HG03457 (cell line): ENCODE measurements around the gene SINHCAF.
A peak's percentile ranks its signal among the peaks of the same experiment; 100 is the strongest.
"Not testable (repeated sequence)": the region's sequence is repeated elsewhere in the genome, so short reads cannot be mapped to it uniquely, and the experiment has no call there.

ENCODE experiments used
- ATAC-seq: cut with Tn5 transposase; IDR thresholded peaks from one replicate; pipeline ENCODE4 v1.9.1; 2021; ENCODE audit warnings: moderate number of reproducible peaks; ENCODE audit not compliant: unreplicated experiment

SINHCAF gene, protein sequence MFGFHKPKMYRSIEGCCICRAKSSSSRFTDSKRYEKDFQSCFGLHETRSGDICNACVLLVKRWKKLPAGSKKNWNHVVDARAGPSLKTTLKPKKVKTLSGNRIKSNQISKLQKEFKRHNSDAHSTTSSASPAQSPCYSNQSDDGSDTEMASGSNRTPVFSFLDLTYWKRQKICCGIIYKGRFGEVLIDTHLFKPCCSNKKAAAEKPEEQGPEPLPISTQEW

DNA sequence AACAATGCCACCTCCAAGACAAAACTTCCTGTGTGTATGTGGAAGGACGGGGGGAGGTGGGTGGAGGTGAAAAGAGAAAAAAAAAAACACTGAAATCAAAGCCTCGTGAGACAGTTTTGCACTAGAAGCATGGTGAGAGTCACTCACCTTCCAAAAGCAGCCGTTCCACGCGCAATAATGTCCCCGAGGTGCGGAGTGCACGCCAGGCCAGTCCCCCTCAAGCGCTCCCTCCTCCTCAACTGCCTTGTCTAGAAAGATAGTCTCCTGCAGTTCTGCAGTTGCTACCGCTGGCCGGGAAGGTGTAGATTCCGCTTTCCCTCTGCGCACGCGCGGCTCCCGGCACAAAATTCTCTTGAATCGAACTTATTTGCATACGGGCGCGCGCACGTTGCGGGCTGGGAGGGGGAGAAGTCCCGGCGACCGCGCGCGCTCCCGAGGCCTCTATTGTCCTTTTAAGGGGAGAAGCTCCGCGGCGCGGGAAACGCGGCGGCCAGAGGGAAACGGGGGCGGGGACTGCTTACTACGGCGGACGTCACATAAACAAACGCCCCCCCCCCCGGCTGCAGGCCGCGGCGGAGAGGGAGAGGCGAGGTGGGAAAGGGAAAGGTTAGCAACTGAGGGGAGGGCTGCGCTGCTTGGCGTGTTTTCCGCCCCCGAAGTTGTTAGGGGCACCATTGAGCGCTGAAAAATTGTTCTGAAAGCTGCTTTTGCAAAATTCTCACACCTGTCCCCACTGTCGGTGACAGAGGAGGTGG is at the start of gene SINHCAF:
Gene SINHCAF, minus strand, starts transcription at position 274 of the 755 bp plus-strand sequence. CDS start 27,946 bp downstream, outside the sequence.
- ATAC-seq, result peak; percentile 47

DNA sequence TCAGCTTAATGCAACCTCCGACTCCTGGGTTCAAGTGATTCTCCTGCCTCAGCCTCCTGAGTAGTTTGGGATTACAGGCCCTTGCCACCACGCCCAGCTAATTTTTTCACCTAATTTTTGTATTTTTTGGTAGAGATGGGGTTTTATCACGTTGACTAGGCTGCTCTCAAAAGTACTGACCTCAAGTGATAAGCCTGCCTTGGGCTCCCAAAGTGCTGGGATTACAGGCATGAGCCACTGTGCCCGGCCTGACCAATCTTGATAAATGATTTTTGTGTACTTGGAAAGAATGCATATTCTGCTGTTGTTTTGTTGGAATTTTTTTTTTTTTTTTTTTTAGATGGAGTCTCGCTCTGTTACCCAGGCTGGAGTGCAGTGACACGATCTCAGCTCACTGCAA is 49.5 kb upstream of the SINHCAF start:
- ATAC-seq, result not testable (repeated sequence)

- ATAC-seq, result no peak
Measured at GRCh38 chr12:31371256-31371620, 45.3 kb upstream of the SINHCAF start.

DNA sequence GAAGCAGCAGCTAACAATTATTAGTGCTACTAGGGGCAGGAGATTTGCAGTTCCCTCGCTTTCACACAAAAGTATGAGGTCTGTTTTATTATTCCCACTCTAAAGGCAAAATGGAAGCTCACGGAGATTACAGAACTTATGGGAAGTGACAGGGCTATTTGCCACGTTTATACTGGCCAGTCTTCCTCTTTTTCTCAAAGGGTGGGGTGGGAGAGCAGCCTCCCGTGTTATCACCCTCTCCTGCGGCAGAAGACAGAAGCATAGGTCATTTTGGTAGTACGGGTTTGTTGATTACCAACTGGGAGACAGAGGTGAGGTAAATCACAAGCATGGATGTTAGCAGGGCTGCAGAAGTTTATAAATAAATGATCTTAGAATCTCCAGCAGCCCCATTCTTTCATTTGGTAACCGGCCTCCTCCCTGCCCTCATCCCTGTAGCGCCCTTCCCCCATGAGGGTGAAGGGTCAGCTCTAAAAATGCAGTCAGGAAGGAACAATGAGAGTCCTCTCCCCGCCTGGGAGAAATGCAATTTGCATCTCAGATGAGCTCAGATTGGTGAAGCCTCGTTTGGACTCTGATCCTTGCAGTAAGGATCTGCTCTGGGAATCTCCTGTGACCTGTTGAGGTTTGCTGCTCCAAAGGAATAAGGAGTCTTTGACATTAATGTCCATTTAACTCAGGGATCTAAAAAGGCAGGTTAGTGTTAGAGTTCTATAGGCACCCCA is 44.7 kb upstream of the SINHCAF start:
- ATAC-seq, result no peak

DNA sequence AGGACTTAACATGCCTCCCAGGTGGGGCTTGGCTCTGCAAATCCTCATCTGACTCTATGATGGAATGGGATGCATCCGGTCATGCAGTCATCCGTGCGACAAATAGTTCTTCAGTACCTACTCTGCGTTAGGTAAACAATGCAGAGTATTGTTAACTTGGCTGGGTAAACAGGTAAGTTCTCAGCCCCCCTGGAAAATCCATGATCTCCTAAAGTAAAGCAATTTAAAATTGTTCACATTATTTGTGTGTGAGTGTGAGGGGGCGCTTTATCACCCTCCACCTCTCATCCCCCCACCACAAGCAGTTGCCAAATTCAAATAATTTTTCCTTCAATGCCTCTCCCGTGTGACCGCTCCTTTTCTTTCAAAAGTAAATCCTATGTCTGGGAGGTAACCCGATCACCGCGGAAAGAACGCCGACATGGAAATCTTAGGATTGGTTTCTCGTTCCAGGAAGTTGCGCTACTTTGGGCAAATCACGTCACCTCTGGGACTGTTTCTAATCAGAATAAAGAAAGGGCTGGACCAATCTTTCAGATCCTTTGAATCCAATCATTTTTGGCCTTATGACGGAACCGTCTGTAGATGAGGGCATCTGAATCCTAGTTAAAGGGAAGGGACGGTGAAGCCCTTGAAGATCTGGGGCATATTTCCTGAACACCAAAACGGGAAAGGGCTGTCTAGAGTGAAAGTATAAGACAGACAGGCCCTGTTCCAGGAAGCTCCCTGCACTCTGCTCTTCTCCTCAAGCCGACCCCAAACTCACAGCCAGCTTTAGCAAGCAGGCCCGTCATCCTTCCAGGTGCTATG is 44.0 kb upstream of the SINHCAF start:
- ATAC-seq, result no peak

- ATAC-seq, result no peak
Measured at GRCh38 chr12:31368666-31369361, 42.9 kb upstream of the SINHCAF start.

DNA sequence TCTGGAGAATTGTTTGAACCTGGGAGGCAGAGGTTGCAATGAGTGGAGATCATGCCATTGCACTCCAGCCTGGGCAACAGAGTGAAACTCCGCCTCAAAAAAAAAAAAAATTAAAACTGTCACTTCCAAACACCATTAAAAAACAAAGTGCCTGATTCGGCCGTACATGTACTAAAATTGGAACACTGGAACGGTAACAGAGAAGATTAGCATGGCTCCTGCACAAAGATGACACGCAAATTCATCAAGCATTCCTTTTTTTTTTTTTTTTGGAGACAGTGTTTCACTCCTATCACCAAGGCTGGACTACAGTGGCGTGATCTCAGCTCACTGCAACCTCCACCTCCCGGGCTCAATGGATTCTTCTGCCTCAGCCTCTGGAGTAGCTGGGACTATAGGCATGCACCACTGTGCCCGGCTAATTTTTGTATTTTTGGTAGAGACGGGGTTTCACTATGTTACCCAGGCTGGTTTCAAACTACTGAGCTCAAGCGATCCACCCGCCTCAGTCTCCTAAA is 40.2 kb upstream of the SINHCAF start:
- no peak for ATAC-seq

GRCh38 chr12:31363831-31364230 is 37.9 kb upstream of the SINHCAF start:
- no peak for ATAC-seq

DNA sequence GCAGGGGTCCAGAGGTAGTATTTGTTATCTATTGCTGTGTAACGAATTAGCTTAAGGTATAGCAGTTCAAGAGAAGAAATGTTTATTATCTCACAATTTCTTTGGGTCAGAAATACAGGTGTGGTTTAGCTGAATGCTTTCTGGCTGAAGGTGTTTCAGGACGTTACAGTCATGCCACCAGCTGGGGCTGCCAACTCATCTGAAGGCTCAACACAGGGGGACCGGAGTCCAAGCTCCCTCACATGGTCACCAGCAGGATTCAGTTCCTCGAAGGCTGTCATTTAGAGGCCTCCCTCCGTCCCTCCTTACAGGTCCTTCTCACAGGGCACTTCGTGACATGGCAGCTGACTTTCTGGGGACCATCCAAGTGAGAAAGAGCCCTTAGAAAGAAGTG is 37.5 kb upstream of the SINHCAF start:
- no peak for ATAC-seq

GRCh38 chr12:31362759-31363415 is 36.9 kb upstream of the SINHCAF start:
- ATAC-seq, result peak; percentile 72

DNA sequence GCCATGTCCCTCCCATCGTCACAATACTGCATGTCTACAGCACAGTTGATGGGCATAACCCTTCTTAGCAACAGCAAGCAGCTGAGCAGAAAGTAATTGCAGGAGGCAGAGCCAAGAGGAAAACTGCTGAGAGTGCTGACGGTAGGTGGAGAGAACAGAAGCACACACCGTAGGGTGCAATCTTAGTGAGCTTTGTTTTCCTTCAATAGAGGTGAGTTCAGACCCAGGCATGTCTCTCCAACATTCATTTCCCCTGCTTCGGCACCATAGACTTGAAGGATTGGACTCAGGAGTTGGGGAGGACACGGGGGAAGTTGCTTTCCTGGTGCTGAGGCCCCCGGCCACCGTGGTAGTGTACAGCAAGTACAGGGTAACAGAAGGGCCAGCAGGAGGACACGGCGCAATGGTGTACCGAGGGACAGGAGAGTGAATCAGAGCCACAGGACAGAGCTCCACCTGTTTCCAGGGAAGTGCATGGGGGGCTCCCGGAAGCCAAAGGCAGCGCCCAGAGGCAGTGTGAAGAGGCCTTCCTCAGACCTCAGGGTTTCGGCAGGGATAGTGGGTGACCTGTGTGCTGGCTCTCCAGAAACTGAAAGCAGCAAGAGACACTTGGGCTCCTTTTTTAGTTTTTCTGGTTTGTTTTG is 36.3 kb upstream of the SINHCAF start:
- peak; percentile 34 for ATAC-seq

- ATAC-seq, result no peak
Measured at GRCh38 chr12:31361730-31362114, 35.8 kb upstream of the SINHCAF start.

GRCh38 chr12:31355747-31356107 is 29.8 kb upstream of the SINHCAF start:
- no peak for ATAC-seq

- no peak for ATAC-seq
Measured at GRCh38 chr12:31353750-31354708, 28.1 kb upstream of the SINHCAF start.

- no peak for ATAC-seq
Measured at GRCh38 chr12:31346267-31346666, 20.3 kb upstream of the SINHCAF start.

DNA sequence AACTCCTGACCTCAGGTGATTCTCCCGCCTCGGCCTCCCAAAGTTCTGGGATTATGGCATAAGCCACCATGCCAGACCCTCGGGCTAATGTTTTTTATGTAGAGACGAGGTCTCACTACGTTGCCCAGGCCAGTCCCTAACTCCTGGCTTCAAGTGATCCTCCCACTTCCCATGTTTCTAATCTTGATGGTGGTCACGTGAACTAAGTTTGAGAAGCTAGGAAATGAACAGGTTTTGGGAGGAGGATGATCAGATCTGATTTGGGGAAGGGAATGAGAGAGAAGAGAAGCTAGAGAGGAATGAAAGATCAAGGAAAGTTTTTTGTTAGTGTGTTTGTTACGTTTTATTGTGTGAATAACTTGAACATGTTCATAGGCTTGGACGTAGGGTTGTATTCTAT is 17.2 kb upstream of the SINHCAF start:
- ATAC-seq, result no peak

GRCh38 chr12:31342286-31342685 is 16.3 kb upstream of the SINHCAF start:
- ATAC-seq, result no peak
